Vagina (tissue), 2 donors: ENCODE results near the gene PRTN3.

Source experiments
- POLR2AphosphoS5 ChIP-seq, 2 donors: sonication (generic); formaldehyde crosslinking; IDR thresholded peaks; one replicate each; pipeline ENCODE4 v1.9.0; 2017; ENCODE audit warnings: antibody characterized with exemption in 2 of 2, mild to moderate bottlenecking in 2 of 2, low read depth in 1 of 2; ENCODE audit not compliant: insufficient read depth in 1 of 2
- TF ChIP-seq, protein P1 (sequence below), 3 experiments: fragments of 450-650 bp in 2 of 3; fragments of 200-600 bp in 1 of 3; sonication (generic) in 1 of 3; IDR thresholded peaks; one replicate each; pipeline ENCODE4 v1.5.1; 2017 to 2019; ENCODE audit warnings: antibody characterized with exemption in 3 of 3, mild to moderate bottlenecking in 2 of 3, moderate library complexity in 2 of 3

DNA sequence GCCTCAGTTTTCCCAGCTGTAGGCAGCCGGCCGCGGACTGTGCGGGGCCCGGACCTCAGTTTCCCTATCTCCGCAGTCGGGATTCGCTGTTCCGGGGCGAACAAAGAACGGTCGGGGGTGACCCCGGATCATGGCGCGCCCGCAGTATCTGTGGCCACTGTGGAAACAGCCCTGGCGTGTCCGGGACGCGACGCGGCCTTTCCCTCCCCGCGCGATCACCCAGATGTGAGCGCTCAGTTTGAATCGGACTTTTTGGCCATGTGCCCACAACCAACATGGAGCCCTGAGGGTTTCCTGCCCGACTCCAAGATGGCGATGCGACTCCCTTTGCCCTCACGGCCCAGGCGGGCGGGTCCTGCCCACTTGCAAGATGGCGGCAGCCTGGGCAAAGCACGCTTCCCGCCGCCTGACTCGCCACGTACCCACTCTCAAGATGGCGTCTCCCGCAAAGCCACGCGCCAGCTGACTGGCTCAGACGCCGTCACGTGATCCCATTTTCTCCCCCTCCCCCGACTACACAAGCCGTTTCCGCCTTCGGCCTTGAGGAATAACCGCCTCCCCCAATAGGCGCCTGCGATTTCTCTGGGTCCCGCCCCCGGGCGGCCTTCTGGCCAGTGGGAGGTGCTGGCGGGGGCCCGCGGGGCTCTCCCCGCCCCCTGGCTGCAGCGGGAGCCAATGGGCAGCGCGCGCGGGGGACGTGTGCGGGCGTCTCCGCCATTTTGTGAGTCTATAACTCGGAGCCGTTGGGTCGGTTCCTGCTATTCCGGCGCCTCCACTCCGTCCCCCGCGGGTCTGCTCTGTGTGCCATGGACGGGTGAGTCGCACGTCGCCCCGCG, 43.9 kb upstream of the PRTN3 start, which contains the start of gene PTBP1:
- TF ChIP-seq POLR2AphosphoS5 (IDR thresholded peaks at IDR 0.05; ENCODE audit: insufficient read depth in 1 of 2, low read depth in 1 of 2), result peak; percentile 89 to 97
- TF ChIP-seq, protein P1, sequence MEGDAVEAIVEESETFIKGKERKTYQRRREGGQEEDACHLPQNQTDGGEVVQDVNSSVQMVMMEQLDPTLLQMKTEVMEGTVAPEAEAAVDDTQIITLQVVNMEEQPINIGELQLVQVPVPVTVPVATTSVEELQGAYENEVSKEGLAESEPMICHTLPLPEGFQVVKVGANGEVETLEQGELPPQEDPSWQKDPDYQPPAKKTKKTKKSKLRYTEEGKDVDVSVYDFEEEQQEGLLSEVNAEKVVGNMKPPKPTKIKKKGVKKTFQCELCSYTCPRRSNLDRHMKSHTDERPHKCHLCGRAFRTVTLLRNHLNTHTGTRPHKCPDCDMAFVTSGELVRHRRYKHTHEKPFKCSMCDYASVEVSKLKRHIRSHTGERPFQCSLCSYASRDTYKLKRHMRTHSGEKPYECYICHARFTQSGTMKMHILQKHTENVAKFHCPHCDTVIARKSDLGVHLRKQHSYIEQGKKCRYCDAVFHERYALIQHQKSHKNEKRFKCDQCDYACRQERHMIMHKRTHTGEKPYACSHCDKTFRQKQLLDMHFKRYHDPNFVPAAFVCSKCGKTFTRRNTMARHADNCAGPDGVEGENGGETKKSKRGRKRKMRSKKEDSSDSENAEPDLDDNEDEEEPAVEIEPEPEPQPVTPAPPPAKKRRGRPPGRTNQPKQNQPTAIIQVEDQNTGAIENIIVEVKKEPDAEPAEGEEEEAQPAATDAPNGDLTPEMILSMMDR (IDR thresholded peaks at IDR 0.05), result no peak
